Measurements from ENCODE around the gene STUB1.

GRCh38 chr16:636206-637080 is 43.8 kb upstream of the STUB1 start, which contains the start of gene METTL26:
- TF ChIP-seq SP1 (IDR thresholded peaks at IDR 0.05): no peak
- no peak for TF ChIP-seq ELF4 (IDR thresholded peaks at IDR 0.05)

All from HEK293T (cell line).